GM21381 (cell line): Measurements from ENCODE around the gene LRRC8A.
"Not testable (repeated sequence)": the region's sequence is repeated elsewhere in the genome, so short reads cannot be mapped to it uniquely, and the experiment has no call there.

ENCODE experiments used
- ATAC-seq: cut with Tn5 transposase; IDR thresholded peaks from one replicate; pipeline ENCODE4 v1.9.1; 2021; ENCODE audit warnings: mild to moderate bottlenecking, moderate library complexity; ENCODE audit not compliant: unreplicated experiment

Gene LRRC8A

DNA sequence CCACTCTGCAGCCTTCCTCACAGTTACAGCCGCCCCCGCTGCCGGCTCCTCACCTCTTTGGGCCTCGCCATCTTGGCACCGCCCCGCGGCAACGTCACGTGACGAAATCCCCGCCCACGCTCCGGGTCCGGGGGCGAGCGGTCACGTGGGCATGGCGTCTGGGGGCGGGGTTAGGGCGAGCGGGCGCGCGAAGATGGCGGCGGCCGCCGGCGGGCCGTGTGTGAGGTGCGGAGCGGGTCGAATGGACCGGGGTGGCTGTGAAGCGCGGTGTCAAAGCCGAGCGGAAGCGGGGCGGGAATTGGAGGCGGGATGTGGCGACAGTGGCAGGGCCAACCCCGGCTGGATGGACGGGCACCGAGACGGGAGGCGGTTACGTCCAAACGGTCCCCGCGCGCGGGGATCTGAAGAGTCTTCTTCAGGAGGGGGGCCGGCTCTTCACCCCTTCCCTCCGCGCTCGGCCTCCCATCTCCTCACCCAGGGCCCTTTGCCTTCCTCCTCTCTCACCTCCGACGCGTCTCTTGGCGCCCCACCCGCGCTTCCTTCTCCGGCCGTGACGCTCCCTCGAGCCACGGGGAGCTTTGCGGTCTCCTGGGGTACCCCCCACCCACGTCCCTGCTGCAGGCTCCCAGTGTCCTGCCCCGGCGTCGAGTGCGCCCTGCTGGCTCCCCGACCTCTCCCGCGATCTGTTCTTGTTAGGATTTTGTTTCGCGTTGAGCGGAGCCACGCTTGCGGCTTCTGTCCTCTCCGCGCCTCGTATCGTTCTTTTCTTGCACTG is 65.8 kb downstream of the LRRC8A start, which contains the start of the genes DOLK and NUP188:
Gene DOLK (minus strand): TSS at position 77 of the 775 bp plus-strand sequence. CDS start 300 bp downstream, outside the sequence.
Gene NUP188 (plus strand): TSS at position 173 of the 775 bp plus-strand sequence. CDS start 21 bp downstream, at position 194.
- peak; percentile 88 for ATAC-seq

DNA sequence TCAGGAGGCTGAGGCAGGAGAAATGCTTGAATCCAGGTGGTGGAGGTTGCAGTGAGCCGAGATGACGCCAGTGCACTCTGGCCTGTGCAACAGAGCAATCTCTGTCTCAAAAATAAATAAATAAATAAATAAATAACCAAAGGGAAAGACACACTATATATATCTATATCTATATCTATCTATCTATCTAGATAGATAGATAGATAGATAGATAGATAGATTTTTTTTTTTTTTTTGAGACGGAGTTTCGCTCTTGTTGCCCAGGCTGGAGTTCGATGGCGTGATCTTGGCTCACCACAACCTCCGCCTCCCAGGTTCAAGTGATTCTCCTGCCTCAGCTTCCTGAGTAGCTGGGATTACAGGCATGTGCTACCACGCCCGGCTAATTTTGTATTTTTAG is 79.5 kb downstream of the LRRC8A start:
- ATAC-seq = not testable (repeated sequence)
